Fibroblast of mammary gland (primary cell): ENCODE results near the gene TFPI.

ENCODE experiments used
- DNase-seq: peaks from one replicate; pipeline ENCODE4 v3.0.0-alpha.2; 2010; ENCODE audit warnings: low read depth
- H3K4me3 ChIP-seq: 2 replicates; pipeline ENCODE4 v1.5.1; 2011; ENCODE audit warnings: low read depth, mild to moderate bottlenecking, low read length, moderate library complexity; ENCODE audit not compliant: control insufficient read depth
- CTCF ChIP-seq: conservative IDR thresholded peaks from 2 replicates; pipeline ENCODE4 v1.5.1; 2011; ENCODE audit warnings: low read depth, low read length, inconsistent platforms; ENCODE audit not compliant: control insufficient read depth, insufficient read depth

Gene TFPI

GRCh38 chr2:187435756-187436155 lies 118.5 kb downstream of the TFPI start:
- no peak for TF ChIP-seq CTCF
- H3K4me3 ChIP-seq, result no peak overlapping the region
- no peak for DNase-seq

GRCh38 chr2:187435078-187435477 lies 119.2 kb downstream of the TFPI start:
- H3K4me3 ChIP-seq, result no peak overlapping the region
- no peak for DNase-seq
- TF ChIP-seq CTCF, result no peak

- DNase-seq, result peak; percentile 85
- H3K4me3 ChIP-seq, result no peak overlapping the region
- no peak for TF ChIP-seq CTCF
Observed at GRCh38 chr2:187434342-187434785, 119.9 kb downstream of the TFPI start.

GRCh38 chr2:187431911-187432310 lies 122.3 kb downstream of the TFPI start:
- no peak for TF ChIP-seq CTCF
- peak; percentile 41 for DNase-seq
- H3K4me3 ChIP-seq, result no peak overlapping the region

GRCh38 chr2:187429989-187430388 lies 124.2 kb downstream of the TFPI start:
- no peak overlapping the region for H3K4me3 ChIP-seq
- peak; percentile 87 for DNase-seq
- no peak for TF ChIP-seq CTCF

GRCh38 chr2:187424146-187424545 lies 130.1 kb downstream of the TFPI start:
- no peak overlapping the region for H3K4me3 ChIP-seq
- TF ChIP-seq CTCF, result no peak
- DNase-seq, result no peak

GRCh38 chr2:187422282-187422681 lies 132.0 kb downstream of the TFPI start:
- DNase-seq, result peak; percentile 39
- no peak overlapping the region for H3K4me3 ChIP-seq
- no peak for TF ChIP-seq CTCF
